Liver (tissue), 3 donors: ENCODE results near the gene UBE2V1.

Experiments
- ATF3 ChIP-seq: IDR thresholded peaks from 2 replicates; pipeline ENCODE4 v1.6.1; 2016; ENCODE audit warnings: antibody characterized with exemption
- CTCF ChIP-seq: fragments of 150-350 bp; IDR thresholded peaks from 2 replicates; pipeline ENCODE4 v1.5.1; 2017; ENCODE audit warnings: improper control_type of control experiment, low read depth, low read length; ENCODE audit not compliant: missing input control
- FOXA2 ChIP-seq: IDR thresholded peaks from 2 replicates; pipeline ENCODE4 v1.6.1; 2016; ENCODE audit warnings: antibody characterized with exemption
- GABPA ChIP-seq, 2 donors: IDR thresholded peaks in 1 of 2; conservative IDR thresholded peaks in 1 of 2; 2 replicates each; pipeline ENCODE4 v1.6.1; 2016; ENCODE audit warnings: antibody characterized with exemption in 2 of 2, mild to moderate bottlenecking in 1 of 2, moderate library complexity in 1 of 2
- JUND ChIP-seq, 2 donors: IDR thresholded peaks; 2 replicates each; pipeline ENCODE4 v1.6.1; 2016; ENCODE audit warnings: antibody characterized with exemption in 2 of 2
- MAX ChIP-seq: IDR thresholded peaks from 2 replicates; pipeline ENCODE4 v1.6.1; 2016; ENCODE audit warnings: antibody characterized with exemption
- RAD21 ChIP-seq, 2 donors: IDR thresholded peaks; 2 replicates each; pipeline ENCODE4 v1.6.1; 2016; ENCODE audit warnings: antibody characterized with exemption in 2 of 2, mild to moderate bottlenecking in 2 of 2
- REST ChIP-seq: IDR thresholded peaks from 2 replicates; pipeline ENCODE4 v1.6.1; 2016; ENCODE audit warnings: antibody characterized with exemption, mild to moderate bottlenecking
- SP1 ChIP-seq: IDR thresholded peaks from 2 replicates; pipeline ENCODE4 v1.6.1; 2018; ENCODE audit warnings: antibody characterized with exemption, mild to moderate bottlenecking
- TAF1 ChIP-seq: conservative IDR thresholded peaks from 2 replicates; pipeline ENCODE4 v1.6.1; 2016; ENCODE audit warnings: antibody characterized with exemption, mild to moderate bottlenecking
- YY1 ChIP-seq: IDR thresholded peaks from 2 replicates; pipeline ENCODE4 v1.6.1; 2016; ENCODE audit warnings: antibody characterized with exemption, mild to moderate bottlenecking
- ZBTB33 ChIP-seq: IDR thresholded peaks from 2 replicates; pipeline ENCODE4 v1.6.1; 2016; ENCODE audit warnings: antibody characterized with exemption
- donor health status: healthy.
- donor health status: healthy.

- TF ChIP-seq CTCF: no peak
- TF ChIP-seq TAF1: no peak
- TF ChIP-seq ZBTB33: no peak
- no peak for TF ChIP-seq RAD21 (IDR thresholded peaks at IDR 0.05)
- no peak for TF ChIP-seq GABPA (IDR thresholded peaks at IDR 0.05 in 1 of 2, conservative IDR thresholded peaks at IDR 0.05 in 1 of 2)
- no peak for TF ChIP-seq SP1
- no peak for TF ChIP-seq MAX
- no peak for TF ChIP-seq YY1
- TF ChIP-seq JUND (IDR thresholded peaks at IDR 0.05): no peak
- TF ChIP-seq ATF3: no peak
- no peak for TF ChIP-seq REST
- TF ChIP-seq FOXA2: no peak
Observed at GRCh38 chr20:50038574-50038991, 74.4 kb downstream of the UBE2V1 start.
